HL-60 (cell line): ENCODE data around the gene FBLN5.

Experiments
- DNase-seq, 2 experiments: peaks; one replicate each; pipeline ENCODE4 v3.0.0-alpha.2; 2010 to 2020; ENCODE audit warnings: low read depth in 1 of 2, low spot score in 1 of 2
- H3K27ac ChIP-seq: fragments of 250-450 bp; sonication (Bioruptor Pico); replicated peaks from 2 replicates; pipeline ENCODE4 v1.5.1; 2020; ENCODE audit warnings: mild to moderate bottlenecking, moderate library complexity
- H3K27me3 ChIP-seq: fragments of 250-450 bp; sonication (Bioruptor Pico); 2 replicates; pipeline ENCODE4 v1.5.1; 2021; ENCODE audit warnings: mild to moderate bottlenecking, moderate library complexity; ENCODE audit not compliant: insufficient read depth, poor library complexity, severe bottlenecking
- H3K4me3 ChIP-seq: replicated peaks from 2 replicates; pipeline ENCODE4 v1.5.1; 2011; ENCODE audit warnings: mild to moderate bottlenecking, control low read depth, low read length; ENCODE audit not compliant: insufficient read depth
- GABPA ChIP-seq: IDR thresholded peaks from 2 replicates; pipeline ENCODE4 v1.6.1; 2012; ENCODE audit warnings: low read depth
- POLR2AphosphoS5 ChIP-seq: IDR thresholded peaks from 2 replicates; pipeline ENCODE4 v1.6.1; 2012; ENCODE audit warnings: low read depth
- SPI1 ChIP-seq: IDR thresholded peaks from 2 replicates; pipeline ENCODE4 v1.6.1; 2012; ENCODE audit warnings: low read depth, mild to moderate bottlenecking, borderline replicate concordance
- TF ChIP-seq, protein P1 (sequence below): IDR thresholded peaks from 2 replicates; pipeline ENCODE4 v1.6.1; 2012; ENCODE audit warnings: low read depth; ENCODE audit not compliant: insufficient replicate concordance
- TF ChIP-seq, protein P2 (sequence below): IDR thresholded peaks from one replicate; pipeline ENCODE4 v1.5.1; 2011; ENCODE audit warnings: low read length, control low read depth, inconsistent platforms; ENCODE audit not compliant: insufficient read depth

The FBLN5 gene

DNA sequence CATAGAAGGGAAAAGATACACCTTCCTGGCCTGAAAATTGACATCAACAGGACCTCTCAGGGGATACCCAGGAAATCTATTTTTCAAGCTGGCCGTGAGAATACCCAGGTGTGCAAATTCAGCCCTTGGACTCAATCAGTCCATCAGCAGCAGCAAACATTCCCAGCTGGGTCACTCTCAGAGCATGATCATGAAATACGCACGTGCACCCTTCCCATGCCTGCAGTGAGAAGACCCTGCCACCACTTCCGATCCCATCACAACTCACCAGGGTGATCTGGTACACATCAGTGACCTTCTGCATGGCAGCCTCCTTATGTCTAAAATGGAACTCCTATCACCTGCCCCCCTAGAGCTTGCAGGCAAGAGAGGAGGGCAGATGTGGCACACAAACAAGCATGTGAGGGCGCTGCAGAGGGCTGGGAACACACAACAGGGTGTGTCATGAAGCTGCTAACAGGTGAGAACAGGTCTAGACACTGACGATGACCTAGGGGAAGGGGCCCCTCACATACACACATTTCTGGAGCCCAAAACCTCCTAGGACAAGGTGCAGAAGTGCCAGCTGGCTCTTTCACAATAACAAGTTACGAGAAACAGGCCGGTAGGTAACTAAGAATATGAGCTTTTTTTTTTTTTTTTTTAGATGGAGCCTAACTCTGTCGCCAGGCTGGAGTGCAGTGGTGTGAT is 42.4 kb downstream of the FBLN5 start:
- TF ChIP-seq GABPA: no peak
- TF ChIP-seq POLR2AphosphoS5: no peak
- TF ChIP-seq, protein P1, sequence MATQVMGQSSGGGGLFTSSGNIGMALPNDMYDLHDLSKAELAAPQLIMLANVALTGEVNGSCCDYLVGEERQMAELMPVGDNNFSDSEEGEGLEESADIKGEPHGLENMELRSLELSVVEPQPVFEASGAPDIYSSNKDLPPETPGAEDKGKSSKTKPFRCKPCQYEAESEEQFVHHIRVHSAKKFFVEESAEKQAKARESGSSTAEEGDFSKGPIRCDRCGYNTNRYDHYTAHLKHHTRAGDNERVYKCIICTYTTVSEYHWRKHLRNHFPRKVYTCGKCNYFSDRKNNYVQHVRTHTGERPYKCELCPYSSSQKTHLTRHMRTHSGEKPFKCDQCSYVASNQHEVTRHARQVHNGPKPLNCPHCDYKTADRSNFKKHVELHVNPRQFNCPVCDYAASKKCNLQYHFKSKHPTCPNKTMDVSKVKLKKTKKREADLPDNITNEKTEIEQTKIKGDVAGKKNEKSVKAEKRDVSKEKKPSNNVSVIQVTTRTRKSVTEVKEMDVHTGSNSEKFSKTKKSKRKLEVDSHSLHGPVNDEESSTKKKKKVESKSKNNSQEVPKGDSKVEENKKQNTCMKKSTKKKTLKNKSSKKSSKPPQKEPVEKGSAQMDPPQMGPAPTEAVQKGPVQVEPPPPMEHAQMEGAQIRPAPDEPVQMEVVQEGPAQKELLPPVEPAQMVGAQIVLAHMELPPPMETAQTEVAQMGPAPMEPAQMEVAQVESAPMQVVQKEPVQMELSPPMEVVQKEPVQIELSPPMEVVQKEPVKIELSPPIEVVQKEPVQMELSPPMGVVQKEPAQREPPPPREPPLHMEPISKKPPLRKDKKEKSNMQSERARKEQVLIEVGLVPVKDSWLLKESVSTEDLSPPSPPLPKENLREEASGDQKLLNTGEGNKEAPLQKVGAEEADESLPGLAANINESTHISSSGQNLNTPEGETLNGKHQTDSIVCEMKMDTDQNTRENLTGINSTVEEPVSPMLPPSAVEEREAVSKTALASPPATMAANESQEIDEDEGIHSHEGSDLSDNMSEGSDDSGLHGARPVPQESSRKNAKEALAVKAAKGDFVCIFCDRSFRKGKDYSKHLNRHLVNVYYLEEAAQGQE: no peak
- TF ChIP-seq, protein P2, sequence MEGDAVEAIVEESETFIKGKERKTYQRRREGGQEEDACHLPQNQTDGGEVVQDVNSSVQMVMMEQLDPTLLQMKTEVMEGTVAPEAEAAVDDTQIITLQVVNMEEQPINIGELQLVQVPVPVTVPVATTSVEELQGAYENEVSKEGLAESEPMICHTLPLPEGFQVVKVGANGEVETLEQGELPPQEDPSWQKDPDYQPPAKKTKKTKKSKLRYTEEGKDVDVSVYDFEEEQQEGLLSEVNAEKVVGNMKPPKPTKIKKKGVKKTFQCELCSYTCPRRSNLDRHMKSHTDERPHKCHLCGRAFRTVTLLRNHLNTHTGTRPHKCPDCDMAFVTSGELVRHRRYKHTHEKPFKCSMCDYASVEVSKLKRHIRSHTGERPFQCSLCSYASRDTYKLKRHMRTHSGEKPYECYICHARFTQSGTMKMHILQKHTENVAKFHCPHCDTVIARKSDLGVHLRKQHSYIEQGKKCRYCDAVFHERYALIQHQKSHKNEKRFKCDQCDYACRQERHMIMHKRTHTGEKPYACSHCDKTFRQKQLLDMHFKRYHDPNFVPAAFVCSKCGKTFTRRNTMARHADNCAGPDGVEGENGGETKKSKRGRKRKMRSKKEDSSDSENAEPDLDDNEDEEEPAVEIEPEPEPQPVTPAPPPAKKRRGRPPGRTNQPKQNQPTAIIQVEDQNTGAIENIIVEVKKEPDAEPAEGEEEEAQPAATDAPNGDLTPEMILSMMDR: no peak
- TF ChIP-seq SPI1: no peak
- Histone ChIP-seq H3K27me3 (peaks cover 2% of the 10 kb centered on the region), H3K4me3 (no peak overlapping the region), H3K27ac (no peak overlapping the region)
- DNase-seq: no peak

DNA sequence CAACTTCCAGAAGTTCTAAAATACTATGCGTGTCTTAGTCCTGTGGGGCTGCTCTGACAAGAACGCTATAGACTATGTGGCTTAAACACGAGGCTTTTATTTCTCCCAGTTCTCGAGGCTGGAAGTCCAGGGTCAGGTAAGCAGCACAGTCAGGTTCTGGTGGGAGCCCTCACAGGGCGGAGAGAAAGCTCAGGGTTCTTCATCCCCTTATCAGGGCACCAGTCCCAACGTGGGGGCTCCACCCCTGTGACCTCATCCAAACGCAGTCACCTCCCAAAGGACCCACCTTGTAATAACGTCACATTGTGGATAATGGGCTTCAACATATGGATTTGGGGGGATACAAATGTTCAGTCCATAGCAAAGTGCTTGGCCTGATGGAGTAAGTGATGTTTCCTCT is 43.0 kb downstream of the FBLN5 start:
- Histone ChIP-seq H3K4me3 (no peak overlapping the region), H3K27ac (no peak overlapping the region), H3K27me3 (peaks cover 2% of the 10 kb centered on the region)
- no peak for DNase-seq
- no peak for TF ChIP-seq GABPA
- no peak for TF ChIP-seq POLR2AphosphoS5
- no peak for TF ChIP-seq SPI1
- TF ChIP-seq, protein P1: no peak
- TF ChIP-seq, protein P2: no peak

DNA sequence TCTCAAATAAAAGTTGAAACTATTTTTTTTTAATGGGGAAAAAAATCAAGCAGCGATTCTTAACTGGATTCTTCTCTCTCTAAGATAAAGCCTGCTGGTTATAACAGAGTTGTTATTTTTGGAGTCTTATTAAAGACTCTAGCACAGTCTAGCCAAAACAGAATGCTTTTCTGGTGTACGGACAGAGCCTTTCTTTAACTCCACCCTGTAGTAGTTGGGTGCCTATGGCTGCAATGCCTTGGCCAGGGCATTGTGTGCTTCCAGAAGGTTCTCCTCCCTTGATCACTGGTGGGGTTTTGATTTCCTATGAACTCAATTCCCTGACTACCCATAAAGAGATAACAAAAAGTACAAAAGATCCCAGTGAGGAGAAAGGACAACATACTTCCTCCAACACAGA is 44.4 kb downstream of the FBLN5 start:
- no peak for DNase-seq
- no peak overlapping the region for H3K4me3 ChIP-seq
- peaks cover 2% of the 10 kb centered on the region for H3K27me3 ChIP-seq
- TF ChIP-seq SPI1 (no peak), GABPA (no peak), POLR2AphosphoS5 (no peak)
- TF ChIP-seq, protein P2: no peak
- TF ChIP-seq, protein P1: no peak
- H3K27ac ChIP-seq: no peak overlapping the region
